Right lobe of liver (tissue), 4 donors: ENCODE measurements around the gene AKAP12.

Experiments
- POLR2A ChIP-seq: fragments of 450-650 bp; IDR thresholded peaks from one replicate; pipeline ENCODE4 v1.6.1; 2017; ENCODE audit warnings: antibody characterized with exemption, mild to moderate bottlenecking
- TF ChIP-seq, protein P1 (sequence below), 4 donors: fragments of 200-600 bp in 3 of 4; fragments of 450-650 bp in 1 of 4; IDR thresholded peaks; one replicate each; pipeline versions ENCODE4 v1.5.1 to v1.8.0; 2016 to 2022; ENCODE audit warnings: antibody characterized with exemption in 4 of 4, mild to moderate bottlenecking in 2 of 4
- donor health status: DM: no; HTN: no; CAD: no.
- donor health status: DM: no; HTN: no; CAD: no.
- donor health status: DM: no; HTN: yes; CAD: no.

DNA sequence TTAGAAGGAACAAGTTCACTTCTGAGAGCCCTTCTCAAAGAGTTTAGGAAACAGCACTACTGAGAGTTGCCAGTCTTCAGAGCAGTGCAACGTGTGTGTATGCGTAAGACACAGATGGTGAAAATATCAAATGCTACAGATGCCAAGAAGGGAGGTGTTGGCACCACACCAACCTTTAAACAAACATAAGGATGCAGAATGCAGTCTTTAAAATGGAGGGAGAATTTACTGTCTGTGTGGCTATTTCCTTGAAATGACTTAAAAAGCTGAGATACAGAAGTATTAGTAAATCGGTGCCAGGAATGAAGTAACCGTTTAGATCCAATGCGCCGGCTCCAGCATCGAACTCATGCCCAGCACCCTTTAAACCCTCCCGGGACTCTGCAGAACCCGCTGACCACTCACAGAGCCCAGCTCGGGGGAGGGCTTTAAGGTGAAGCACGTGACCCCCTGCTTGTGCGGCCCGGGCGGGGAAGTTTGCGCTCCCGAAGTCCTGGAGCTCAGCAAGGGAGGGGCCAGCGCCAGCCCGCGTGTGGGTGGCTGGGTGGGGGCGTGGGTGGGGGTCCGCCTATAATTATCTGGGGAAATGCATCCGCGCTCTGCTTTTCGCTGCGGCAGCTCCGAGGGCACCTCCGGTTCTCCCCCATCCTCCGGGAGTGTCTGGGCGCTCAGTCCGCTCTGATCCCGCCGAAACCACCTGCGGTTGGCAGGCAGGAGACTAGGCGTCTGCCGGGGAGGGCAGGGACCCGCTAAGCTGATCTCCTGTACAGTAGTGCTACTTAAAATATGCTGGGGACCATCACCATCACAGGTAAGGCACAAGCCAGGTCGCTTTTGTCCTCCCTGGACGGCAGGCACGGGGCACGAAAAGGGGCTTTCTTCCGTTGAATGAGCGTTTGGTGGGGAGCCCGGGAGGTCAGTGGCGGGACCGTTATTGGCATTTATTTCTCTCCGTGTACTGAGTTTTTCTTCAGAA lies 85.6 kb downstream of the AKAP12 start:
- peak; percentile 22 for TF ChIP-seq POLR2A
- TF ChIP-seq, protein P1, sequence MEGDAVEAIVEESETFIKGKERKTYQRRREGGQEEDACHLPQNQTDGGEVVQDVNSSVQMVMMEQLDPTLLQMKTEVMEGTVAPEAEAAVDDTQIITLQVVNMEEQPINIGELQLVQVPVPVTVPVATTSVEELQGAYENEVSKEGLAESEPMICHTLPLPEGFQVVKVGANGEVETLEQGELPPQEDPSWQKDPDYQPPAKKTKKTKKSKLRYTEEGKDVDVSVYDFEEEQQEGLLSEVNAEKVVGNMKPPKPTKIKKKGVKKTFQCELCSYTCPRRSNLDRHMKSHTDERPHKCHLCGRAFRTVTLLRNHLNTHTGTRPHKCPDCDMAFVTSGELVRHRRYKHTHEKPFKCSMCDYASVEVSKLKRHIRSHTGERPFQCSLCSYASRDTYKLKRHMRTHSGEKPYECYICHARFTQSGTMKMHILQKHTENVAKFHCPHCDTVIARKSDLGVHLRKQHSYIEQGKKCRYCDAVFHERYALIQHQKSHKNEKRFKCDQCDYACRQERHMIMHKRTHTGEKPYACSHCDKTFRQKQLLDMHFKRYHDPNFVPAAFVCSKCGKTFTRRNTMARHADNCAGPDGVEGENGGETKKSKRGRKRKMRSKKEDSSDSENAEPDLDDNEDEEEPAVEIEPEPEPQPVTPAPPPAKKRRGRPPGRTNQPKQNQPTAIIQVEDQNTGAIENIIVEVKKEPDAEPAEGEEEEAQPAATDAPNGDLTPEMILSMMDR (IDR thresholded peaks at IDR 0.05): no peak
